GM19324 (cell line): Measurements from ENCODE around the gene ACBD5.
"Not testable (repeated sequence)": the region's sequence is repeated elsewhere in the genome, so short reads cannot be mapped to it uniquely, and the experiment has no call there.

Source experiments
- ATAC-seq: cut with Tn5 transposase; IDR thresholded peaks from one replicate; pipeline ENCODE4 v1.9.1; 2021; ENCODE audit warnings: mild to moderate bottlenecking, moderate library complexity; ENCODE audit not compliant: unreplicated experiment, low FRiP score

Gene ACBD5

DNA sequence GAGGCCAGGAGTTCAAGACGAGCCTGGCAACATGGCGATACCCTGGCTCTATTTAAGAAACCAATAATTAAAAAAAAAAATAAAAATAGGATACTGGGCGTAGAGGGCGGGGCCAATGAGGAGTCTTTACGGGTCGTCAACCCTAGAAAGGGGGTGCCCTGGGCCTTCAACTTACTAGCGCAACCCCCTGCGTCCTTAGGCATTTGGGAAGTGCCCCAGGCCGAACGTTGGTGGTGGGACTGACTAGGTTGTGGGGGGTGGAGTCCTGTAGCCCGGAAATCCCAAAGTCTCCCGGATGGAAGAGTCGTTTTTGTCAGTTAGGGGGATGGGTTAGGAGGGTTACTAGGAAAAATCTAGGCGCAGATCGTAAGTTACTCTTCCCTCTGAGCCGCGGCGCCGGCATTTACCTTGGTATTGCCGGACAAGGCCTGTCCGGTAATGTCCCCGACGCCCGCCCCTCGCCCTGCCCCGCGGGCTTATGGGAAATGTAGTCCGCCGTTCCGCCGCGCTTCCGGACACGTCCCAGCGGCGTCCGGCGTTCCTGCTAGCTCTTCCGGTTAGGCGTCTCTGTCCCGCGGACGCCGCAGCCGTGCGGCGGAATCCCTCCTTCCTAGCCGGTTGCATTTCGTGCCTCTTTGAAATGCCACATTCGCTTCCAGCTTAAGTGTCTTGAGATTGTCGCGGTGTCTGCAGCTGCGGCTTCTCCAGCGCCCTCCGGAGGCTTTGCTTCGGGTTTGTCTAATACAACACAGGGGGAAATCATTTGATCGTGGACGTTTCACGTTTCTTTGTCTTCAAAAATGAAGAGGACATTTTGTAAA is 1.3 kb upstream of the ACBD5 start:
- ATAC-seq: peak; percentile 74

- peak; percentile 13 for ATAC-seq
Observed at GRCh38 chr10:27241010-27241651, 534 bp upstream of the ACBD5 start.

GRCh38 chr10:27237531-27237930 is 3.1 kb downstream of the ACBD5 start:
- ATAC-seq: not testable (repeated sequence)

GRCh38 chr10:27236589-27237128 is 3.9 kb downstream of the ACBD5 start:
- ATAC-seq: not testable (repeated sequence)

- ATAC-seq: no peak
Observed at GRCh38 chr10:27235706-27236105, 4.9 kb downstream of the ACBD5 start.

DNA sequence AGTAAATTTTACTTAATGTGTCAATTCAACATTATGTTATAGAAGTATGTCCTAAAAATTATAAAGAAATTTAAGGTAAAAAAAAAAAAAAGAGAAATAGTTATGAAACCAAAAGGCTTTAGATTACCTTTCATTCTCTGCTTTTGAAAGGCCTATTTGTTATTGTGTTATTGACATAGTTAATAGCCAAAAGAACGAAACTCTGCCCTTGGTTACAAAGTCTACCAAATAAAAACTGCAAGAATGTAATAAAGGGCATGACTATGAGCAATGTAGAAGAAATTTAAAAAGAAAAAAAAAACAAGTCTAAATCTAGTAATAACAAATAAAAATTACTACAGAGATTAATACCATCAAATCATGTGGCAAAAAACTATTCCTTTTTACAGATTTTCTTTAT is 10.6 kb downstream of the ACBD5 start:
- ATAC-seq: no peak

- ATAC-seq: no peak
Observed at GRCh38 chr10:27225642-27226257, 14.8 kb downstream of the ACBD5 start.

GRCh38 chr10:27225011-27225590 is 15.5 kb downstream of the ACBD5 start:
- no peak for ATAC-seq

GRCh38 chr10:27223964-27224363 is 16.6 kb downstream of the ACBD5 start:
- no peak for ATAC-seq

DNA sequence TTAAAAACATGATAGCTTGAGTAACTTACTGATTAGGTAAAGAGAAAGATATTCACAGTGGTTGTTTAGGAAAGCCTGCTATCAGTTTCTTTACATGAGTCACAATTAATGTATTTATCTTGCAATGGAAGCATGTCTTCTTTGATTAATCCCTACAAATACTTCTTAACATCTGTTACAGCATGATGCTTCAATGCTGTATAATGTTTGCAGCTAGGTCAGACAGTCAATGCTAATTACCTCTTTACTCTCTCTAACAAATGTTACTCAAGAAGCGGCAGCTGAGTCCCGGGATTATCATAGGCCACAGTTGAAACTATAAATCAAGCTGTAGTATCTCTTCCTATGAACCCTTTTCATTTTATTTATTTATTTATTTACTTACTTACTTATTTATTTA is 33.2 kb downstream of the ACBD5 start:
- no peak for ATAC-seq

DNA sequence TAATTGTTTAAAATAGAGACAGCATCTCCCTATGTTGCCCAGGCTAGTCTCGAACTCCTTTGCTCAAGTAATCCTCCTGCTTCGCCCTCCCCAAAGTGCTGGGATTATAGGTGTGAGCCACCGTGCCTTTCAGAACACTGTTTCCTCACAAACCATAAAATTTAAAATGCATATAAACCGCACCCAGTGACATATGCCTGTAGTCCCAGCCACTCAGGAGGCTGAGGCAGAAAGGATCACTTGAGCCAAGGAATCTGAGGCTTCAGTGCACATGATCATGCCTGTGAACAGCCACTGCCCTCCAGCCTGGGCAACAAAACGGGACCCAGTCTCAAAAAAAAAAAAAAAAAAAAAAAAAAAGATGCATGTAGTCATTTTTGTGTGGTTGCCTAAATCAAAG is 36.8 kb downstream of the ACBD5 start:
- ATAC-seq: no peak

- ATAC-seq: no peak
Observed at GRCh38 chr10:27197980-27198620, 42.5 kb downstream of the ACBD5 start.

DNA sequence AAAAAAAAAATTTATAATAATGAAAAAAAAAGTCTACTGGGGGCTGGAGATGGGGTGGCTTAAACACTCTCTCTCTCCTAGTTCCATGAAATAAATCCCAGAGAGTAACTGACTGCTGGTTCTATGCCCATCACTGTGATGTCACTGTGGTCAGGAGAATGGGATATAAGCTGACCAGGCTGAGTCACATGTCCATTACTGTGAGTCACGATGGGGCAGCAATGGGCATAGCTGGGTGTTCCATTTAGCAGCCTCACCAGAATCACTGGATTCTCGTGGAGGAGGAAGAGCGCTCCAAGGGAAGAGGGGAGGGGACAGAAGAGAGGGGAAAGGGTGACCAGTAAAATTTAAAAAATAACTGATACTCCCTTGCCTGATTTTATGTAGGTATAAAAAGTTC is 48.3 kb downstream of the ACBD5 start:
- no peak for ATAC-seq

DNA sequence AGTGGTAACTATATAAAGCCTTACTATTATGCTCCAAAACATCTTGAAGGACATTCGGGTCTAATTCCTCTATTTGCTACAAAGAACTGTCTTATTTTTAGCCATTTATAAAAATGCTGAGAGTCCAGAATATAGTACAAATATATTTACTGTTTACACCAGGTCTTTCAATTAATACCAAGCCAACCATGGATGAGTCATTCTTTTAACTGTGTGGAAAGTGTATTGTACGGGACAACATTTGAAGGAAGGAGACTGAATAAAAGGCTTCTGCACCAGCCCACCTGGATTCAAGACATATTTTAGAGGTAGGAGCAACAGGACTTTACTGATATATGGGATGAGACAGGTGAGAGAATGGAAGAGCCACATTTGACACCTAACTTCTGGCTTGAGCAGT is 50.1 kb downstream of the ACBD5 start:
- ATAC-seq: no peak

- no peak for ATAC-seq
Observed at GRCh38 chr10:27188897-27189296, 51.7 kb downstream of the ACBD5 start.

- no peak for ATAC-seq
Observed at GRCh38 chr10:27188259-27188658, 52.3 kb downstream of the ACBD5 start.

GRCh38 chr10:27169849-27170248 is 70.7 kb downstream of the ACBD5 start:
- ATAC-seq: no peak

GRCh38 chr10:27158421-27158820 is 82.2 kb downstream of the ACBD5 start:
- ATAC-seq: no peak

- ATAC-seq: no peak
Observed at GRCh38 chr10:27157150-27157549, 83.4 kb downstream of the ACBD5 start.

- not testable (repeated sequence) for ATAC-seq
Observed at GRCh38 chr10:27156566-27156965, 84.0 kb downstream of the ACBD5 start.
